Retina (tissue), 1 donor: ENCODE data around the gene NME1.

Experiments used
- DNase-seq: peaks from one replicate; pipeline ENCODE4 v3.0.0-alpha.2; 2016

Gene NME1

DNA sequence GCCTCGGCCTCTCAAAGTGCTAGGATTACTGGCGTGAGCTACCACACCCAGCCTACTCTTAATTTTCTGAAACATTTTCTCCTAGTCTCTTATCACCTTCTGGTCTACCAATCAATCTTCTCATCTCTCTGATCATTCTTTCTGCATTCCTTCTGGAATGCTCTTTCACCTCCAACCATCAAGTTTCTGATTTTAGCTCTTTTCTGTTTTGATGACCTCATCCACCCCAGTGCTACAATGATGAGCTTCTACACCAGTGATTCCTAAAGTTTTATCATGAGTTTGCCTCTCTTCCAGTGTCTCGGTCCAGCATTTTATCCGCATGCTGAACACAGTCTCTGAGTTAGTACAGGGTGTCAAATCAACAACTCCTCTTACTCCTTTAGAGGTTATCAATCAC is 44.4 kb downstream of the NME1 start:
- DNase-seq: no peak

DNA sequence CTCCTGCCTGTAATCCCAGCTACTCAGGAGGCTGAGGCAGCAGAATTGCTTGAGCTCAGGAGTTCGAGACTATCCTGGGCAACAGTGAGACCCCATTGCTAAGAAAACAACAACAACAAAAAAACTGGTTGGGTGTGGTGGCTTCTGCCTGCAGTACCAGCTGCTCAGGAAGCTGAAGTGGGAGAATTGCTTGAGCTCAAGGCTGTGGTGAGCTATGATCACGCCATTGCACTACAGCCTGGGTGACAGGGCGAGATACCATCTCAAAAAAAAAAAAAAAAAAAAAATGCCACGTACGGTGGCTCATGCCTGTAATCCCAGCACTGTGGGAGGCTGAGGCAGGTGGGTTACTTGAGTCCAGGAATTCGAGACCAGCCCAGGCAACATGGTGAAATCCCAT is 46.9 kb downstream of the NME1 start:
- DNase-seq: no peak

GRCh38 chr17:51200846-51201245 is 47.5 kb downstream of the NME1 start:
- no peak for DNase-seq

DNA sequence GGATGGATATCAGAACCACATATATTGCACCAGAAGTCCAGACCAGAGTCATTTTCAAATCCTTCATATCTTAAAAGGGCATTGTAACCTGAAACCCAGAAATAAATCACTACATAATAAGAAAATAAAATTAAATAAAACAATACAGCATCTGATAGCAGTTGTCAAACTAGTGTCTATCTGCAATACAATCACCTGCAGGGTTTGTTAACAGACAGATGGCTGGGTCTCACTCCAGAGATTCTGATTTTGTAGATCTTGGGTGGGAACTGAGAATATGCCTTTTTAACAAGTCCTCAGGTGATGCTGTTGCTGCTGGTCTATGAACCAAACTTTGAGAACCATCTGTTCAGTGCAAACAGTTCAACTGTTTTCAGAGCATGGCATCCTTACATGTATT is 50.5 kb downstream of the NME1 start:
- no peak for DNase-seq
